HG03196 (cell line): ENCODE results near the gene ZBED5.

Source experiments
- ATAC-seq: cut with Tn5 transposase; IDR thresholded peaks from one replicate; pipeline ENCODE4 v1.9.1; 2021; ENCODE audit not compliant: unreplicated experiment

The ZBED5 gene

DNA sequence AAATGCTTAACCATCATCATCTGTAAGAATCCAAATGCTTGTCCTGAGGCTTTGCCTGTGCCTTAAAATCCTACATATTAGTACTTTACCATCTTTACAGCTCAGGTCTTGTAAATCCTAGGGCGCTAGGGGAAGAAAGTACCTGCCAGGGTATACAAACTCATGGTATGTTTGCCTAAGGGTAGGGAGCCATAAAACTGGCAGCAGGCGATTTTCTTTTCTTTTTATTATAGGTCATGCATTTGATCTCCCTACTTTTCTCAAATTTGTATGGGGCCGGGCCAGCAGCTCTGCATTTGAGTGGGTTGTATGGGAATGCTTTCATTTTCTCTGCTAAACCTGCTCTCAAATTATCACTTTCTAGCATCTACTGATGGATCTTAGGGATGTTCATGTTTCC, 24.0 kb upstream of the ZBED5 start:
- ATAC-seq: no peak

DNA sequence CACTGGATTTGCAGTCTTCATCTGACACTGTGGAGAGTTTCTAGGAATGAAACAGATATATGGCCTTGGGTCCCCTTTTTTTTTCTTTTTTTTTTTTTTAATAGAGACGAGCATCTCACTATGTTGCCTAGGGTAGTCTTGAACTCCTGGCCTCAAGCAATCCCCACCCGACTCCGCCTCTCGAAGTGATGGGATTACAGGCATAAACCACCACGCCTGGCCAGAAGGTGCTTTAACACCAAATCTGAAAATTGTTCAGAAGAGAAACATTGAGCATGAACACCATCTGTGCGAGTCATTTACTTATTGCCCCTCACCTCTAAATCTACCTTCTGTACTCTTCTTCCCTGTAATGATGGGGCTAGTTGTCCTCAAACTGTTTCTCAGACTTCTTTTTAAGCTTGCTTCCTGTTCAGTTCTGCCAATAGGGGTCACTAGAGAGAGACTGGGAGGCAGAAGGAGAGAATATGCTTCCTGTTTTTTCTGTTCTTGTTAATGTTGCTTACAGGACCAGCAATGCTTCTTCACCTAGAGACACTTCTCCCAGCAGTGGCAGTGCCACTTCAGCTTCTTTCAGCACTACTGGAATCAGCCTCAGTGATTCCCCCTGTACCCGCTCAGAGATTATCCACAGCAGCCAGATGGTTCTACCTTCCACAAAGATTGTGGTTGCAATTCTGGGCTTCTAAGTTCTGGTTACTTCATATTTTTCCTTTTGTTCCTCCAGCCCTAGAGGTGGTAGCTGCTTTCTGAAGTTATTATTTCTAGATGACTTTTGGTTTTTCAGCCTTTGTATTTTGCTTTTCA, 20.8 kb upstream of the ZBED5 start:
- ATAC-seq: no peak

GRCh38 chr11:10876158-10876557, 18.3 kb upstream of the ZBED5 start:
- ATAC-seq: no peak

- no peak for ATAC-seq
Observed at GRCh38 chr11:10875430-10876021, 17.7 kb upstream of the ZBED5 start.

- no peak for ATAC-seq
Observed at GRCh38 chr11:10872097-10872496, 14.2 kb upstream of the ZBED5 start.

GRCh38 chr11:10868352-10868751, 10.5 kb upstream of the ZBED5 start:
- ATAC-seq: no peak

- no peak for ATAC-seq
Observed at GRCh38 chr11:10866893-10867331, 9.1 kb upstream of the ZBED5 start.

GRCh38 chr11:10865837-10866270, 8.0 kb upstream of the ZBED5 start:
- ATAC-seq: no peak

DNA sequence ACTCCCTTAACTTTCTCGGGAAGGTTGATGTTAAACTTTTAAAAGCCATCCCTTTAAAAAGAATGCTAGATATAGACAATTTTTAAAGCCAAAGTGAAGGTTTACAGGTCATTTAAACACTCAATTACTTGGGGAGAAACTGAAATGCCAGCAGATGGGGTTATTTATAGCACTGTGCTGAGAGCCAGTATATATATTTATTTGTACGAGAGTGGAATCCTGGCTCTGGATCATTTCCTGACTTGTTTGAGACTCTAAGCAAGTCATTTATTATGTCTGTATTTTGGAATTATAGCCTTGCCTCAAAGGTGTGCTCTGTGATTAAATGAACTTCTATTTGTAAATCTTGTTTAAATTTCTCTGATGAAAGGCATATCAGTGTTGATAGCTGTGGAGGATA, 6.8 kb upstream of the ZBED5 start:
- no peak for ATAC-seq

DNA sequence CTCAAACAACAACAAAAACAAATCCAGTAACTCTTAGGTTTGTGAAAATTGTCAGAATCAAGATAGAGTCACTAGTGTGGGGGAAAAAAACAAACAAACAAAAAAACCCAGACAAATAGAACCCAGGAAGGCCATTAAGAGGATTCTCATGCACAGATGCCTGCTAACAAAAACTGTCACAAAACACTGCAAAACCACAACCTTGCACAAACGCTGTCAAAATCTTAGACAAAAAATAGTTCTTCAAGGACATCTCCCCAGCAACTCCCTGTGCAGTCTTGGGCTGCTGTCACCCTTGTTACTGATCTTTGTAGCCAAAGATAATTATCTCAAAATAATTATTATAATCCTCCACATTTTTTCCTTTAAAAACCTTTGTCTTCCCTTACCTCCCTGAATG, 4.6 kb upstream of the ZBED5 start:
- no peak for ATAC-seq

- ATAC-seq: no peak
Observed at GRCh38 chr11:10861799-10862198, 3.9 kb upstream of the ZBED5 start.

DNA sequence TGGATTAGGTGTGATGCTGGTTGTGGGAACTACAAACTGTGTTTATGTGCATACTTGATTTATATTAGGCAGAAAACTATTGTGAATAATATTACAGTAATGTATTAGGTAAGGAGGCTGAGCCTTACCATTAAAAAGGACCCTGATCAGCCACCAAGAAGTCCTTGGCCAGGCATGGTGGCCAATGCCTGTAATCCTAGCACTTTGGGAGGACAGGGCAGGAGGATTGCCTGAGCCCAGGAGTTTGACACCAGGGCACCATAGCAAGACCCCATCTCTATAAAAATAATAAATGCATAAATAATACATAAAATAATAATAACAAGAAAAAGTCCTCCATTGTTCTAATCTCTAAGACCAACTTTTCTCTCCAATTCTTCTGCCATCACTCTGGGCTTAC, 3.2 kb upstream of the ZBED5 start:
- ATAC-seq: no peak

DNA sequence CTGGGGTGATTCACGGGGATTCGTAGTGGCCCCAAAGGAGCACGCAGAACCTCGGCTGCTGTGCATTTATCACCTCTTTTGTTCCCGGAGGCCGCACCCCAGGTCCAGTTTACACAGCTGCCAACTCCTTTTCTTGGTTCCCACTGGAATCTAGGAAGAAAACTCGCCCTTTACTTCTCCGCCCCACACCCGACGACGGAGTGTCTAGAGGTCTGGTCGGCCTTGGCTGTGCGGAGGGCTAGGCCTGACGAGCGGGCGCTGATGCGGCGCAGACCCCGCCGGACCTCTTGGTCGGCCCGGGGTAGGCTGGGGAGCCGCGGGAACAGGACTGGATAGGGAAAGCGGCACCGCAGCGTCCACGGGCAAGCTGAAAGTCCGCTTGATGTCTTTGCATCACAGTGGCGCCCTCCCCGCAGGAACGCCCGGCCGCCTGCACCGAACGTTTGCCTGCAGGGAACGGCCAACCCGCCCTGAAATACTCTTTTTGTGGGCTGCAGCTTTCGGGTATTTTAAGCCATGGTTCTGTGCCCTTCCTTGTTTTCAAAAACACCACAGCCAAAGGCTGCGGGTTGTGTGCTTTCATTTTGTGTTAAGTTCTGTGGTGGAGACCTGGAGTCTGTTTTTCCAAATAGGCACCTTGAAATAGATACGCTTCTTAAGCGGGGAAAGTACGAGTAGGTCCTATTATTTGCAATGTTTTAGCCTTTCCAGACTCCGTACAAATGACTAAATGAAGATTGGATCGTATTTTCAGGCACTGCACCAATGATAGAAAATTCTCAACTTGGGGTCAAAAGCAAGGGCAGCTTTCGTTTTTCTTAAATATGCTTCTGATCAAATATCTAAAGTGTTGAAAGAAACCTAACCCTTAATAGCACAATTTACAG, 829 bp upstream of the ZBED5 start:
- peak; percentile 22 for ATAC-seq

- peak; percentile 12 for ATAC-seq
Observed at GRCh38 chr11:10857459-10857708, 469 bp downstream of the ZBED5 start.

- ATAC-seq: peak; percentile 1
Observed at GRCh38 chr11:10856689-10857458, 979 bp downstream of the ZBED5 start.

GRCh38 chr11:10855295-10855694, 2.6 kb downstream of the ZBED5 start:
- ATAC-seq: no peak

- no peak for ATAC-seq
Observed at GRCh38 chr11:10847960-10848860, 9.6 kb downstream of the ZBED5 start.

- ATAC-seq: no peak
Observed at GRCh38 chr11:10846660-10847059, 11.2 kb downstream of the ZBED5 start.

DNA sequence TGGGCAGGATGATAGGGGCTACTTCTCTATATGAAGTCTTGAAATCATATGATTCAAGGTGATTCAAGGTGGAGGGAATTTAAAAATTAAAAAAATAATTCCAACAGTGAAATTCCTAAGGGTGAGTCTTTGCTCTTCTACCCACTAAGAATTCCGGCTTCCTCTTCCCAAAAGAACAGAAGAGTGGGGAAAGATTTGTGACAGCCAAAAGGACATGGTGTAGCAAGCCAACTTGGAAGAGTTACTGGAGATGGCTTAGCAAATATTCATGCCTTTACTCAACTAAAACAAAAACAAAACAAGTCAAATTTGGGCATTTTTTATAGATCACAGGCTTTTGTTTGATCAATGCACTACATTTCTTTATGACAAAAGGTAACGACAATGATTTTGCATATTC, 12.3 kb downstream of the ZBED5 start:
- ATAC-seq: no peak

- no peak for ATAC-seq
Observed at GRCh38 chr11:10844796-10845195, 13.1 kb downstream of the ZBED5 start.
